Muscle of leg (tissue), 11 donors: ENCODE measurements around the gene FAM110C. TPM values are rescaled to one million over a fixed set of nuclear protein-coding genes. Genes with fewer than 3 reads are reported as not detected.
"Not testable (repeated sequence)": the region's sequence is repeated elsewhere in the genome, so short reads cannot be mapped to it uniquely, and the experiment has no call there.

Experiments
- DNase-seq: peaks from one replicate; pipeline ENCODE4 v3.0.0; 2013
- H3K27ac ChIP-seq: one replicate; pipeline ENCODE4 v1.5.1; 2013; ENCODE audit warnings: mild to moderate bottlenecking, low read length, control low read depth
- H3K27me3 ChIP-seq: one replicate; pipeline ENCODE4 v1.6.1; 2013; ENCODE audit warnings: low read length; ENCODE audit not compliant: control insufficient read depth, insufficient read depth
- H3K36me3 ChIP-seq: one replicate; pipeline ENCODE4 v1.6.1; 2013; ENCODE audit warnings: low read length; ENCODE audit not compliant: control insufficient read depth, insufficient read depth
- H3K4me1 ChIP-seq: one replicate; pipeline ENCODE4 v1.6.1; 2013; ENCODE audit warnings: low read length; ENCODE audit not compliant: control insufficient read depth, insufficient read depth
- H3K4me3 ChIP-seq: one replicate; pipeline ENCODE4 v1.5.1; 2013; ENCODE audit warnings: low read length, control low read depth
- H3K9me3 ChIP-seq: replicated peaks from 2 replicates; pipeline ENCODE4 v1.6.1; 2013; ENCODE audit warnings: low read depth, low read length; ENCODE audit not compliant: control insufficient read depth
- WGBS: methylation state at CpG from one replicate; pipeline ENCODE4 v1.1.5; 2013; ENCODE audit warnings: missing lambda C conversion rate; ENCODE audit not compliant: insufficient coverage; 5-methylcytosine and 5-hydroxymethylcytosine counted together
- polyA plus RNA-seq, 8 donors: library from polyadenylated mRNA; unstranded; fragments of 120-200 nt; gene quantifications; one replicate each; pipeline versions ENCODE4 v1.2.1 to v1.2.3, GENCODE V29; 2013; ENCODE audit warnings: inconsistent platforms in 1 of 8, low replicate concordance in 1 of 8; ENCODE audit not compliant: insufficient read length in 8 of 8, insufficient read depth in 1 of 8
- total RNA-seq: library from RNA; stranded (reverse); fragments of 120-200 nt; gene quantifications from one replicate; pipeline ENCODE4 v1.2.4, GENCODE V29; 2013

The FAM110C gene
- total and polyA plus RNA-seq, 9 donors: 0.26 to 2.3 (median 1.0) TPM

GRCh38 chr2:28406-28975 is 17.8 kb downstream of the FAM110C start:
- H3K27me3 ChIP-seq: peaks cover 2% of the 10 kb centered on the region

GRCh38 chr2:26891-27290 is 19.4 kb downstream of the FAM110C start:
- H3K27me3 ChIP-seq: peaks cover 2% of the 10 kb centered on the region
- no peaks in the 10 kb centered on the region for H3K36me3 ChIP-seq
- H3K27ac ChIP-seq: no peak overlapping the region
- no CpG with 5 or more reads among the region's 4 CpGs for WGBS
- H3K4me3 ChIP-seq: no peak overlapping the region
- no peak for DNase-seq
- H3K4me1 ChIP-seq: no peaks in the 10 kb centered on the region
- H3K9me3 ChIP-seq: no peaks in the 10 kb centered on the region

More at GRCh38 chr2:28406-28975, 17.8 kb downstream of the FAM110C start:
- WGBS: 67% methylated on average over 2 of the region's 5 CpGs
- H3K4me3 ChIP-seq: no peak overlapping the region
- H3K27ac ChIP-seq: no peak overlapping the region
- no peaks in the 10 kb centered on the region for H3K36me3 ChIP-seq
- no peaks in the 10 kb centered on the region for H3K9me3 ChIP-seq
- H3K4me1 ChIP-seq: no peaks in the 10 kb centered on the region
- DNase-seq: no peak

GRCh38 chr2:25543-25942 is 20.8 kb downstream of the FAM110C start:
- DNase-seq: peak; percentile 44
- no peaks in the 10 kb centered on the region for H3K9me3 ChIP-seq
- H3K36me3 ChIP-seq: no peaks in the 10 kb centered on the region
- H3K4me3 ChIP-seq: no peak overlapping the region
- no peak overlapping the region for H3K27ac ChIP-seq
- H3K4me1 ChIP-seq: no peaks in the 10 kb centered on the region
- no CpG with 5 or more reads among the region's 4 CpGs for WGBS
- peaks cover 2% of the 10 kb centered on the region for H3K27me3 ChIP-seq

DNA sequence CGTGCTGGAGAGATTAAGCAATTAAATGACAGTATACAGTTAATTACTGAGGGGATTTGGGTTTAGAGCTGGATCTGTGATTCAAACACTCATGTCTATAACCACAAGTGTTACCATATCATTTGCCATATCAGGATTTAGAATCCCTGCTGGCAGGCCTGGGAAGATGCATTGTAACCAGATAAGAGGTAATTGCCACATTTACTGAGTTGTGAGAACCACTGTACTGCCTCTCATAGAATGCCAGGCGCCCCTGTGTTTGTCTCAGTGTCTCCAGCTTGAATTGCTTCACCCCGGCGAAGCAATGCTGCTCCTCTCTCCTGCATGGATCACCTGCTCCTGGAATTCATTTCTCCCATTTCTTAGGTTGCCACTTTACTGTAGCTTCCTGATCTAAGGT is 21.7 kb downstream of the FAM110C start:
- not testable (repeated sequence) for H3K27ac ChIP-seq, H3K4me1 ChIP-seq, H3K27me3 ChIP-seq, H3K4me3 ChIP-seq, H3K36me3 ChIP-seq, H3K9me3 ChIP-seq, DNase-seq
- WGBS: 63% methylated on average over 3 of the region's 4 CpGs

GRCh38 chr2:24107-24506 is 22.2 kb downstream of the FAM110C start:
- H3K4me3 ChIP-seq: no peak overlapping the region
- H3K27ac ChIP-seq: no peak overlapping the region
- no peaks in the 10 kb centered on the region for H3K9me3 ChIP-seq
- no peaks in the 10 kb centered on the region for H3K36me3 ChIP-seq
- H3K4me1 ChIP-seq: no peaks in the 10 kb centered on the region
- no peak for DNase-seq
- H3K27me3 ChIP-seq: peaks cover 2% of the 10 kb centered on the region

DNA sequence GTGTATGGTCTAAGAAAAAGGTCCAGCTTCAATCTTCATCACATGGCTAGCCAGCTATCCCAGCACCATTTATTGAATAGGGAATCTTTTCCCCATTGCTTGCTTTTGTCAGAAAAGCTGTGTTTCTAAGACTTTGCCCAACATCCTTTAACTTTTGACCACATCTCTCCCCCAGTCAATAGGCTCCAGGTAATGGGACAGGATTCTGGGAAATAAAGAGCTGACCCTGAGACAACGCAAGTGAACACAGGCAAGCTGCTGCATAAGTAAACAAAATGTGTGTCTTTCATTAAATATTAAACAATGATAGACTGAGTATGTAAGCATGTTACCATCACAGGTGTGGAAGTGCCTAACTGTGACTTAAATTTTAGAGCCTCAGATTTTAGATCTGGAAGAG is 23.0 kb downstream of the FAM110C start:
- Histone ChIP-seq H3K27me3 (peaks cover 5% of the 10 kb centered on the region), H3K4me1 (no peaks in the 10 kb centered on the region), H3K27ac (no peak overlapping the region), H3K4me3 (no peak overlapping the region), H3K36me3 (no peaks in the 10 kb centered on the region), H3K9me3 (no peaks in the 10 kb centered on the region)
- DNase-seq: no peak
- WGBS: no CpG with 5 or more reads among the region's 1 CpG

GRCh38 chr2:22244-22643 is 24.1 kb downstream of the FAM110C start:
- not testable (repeated sequence) for H3K9me3 ChIP-seq, H3K4me1 ChIP-seq, H3K27ac ChIP-seq, DNase-seq, H3K27me3 ChIP-seq, H3K36me3 ChIP-seq, H3K4me3 ChIP-seq
- no CpG with 5 or more reads among the region's 4 CpGs for WGBS

DNA sequence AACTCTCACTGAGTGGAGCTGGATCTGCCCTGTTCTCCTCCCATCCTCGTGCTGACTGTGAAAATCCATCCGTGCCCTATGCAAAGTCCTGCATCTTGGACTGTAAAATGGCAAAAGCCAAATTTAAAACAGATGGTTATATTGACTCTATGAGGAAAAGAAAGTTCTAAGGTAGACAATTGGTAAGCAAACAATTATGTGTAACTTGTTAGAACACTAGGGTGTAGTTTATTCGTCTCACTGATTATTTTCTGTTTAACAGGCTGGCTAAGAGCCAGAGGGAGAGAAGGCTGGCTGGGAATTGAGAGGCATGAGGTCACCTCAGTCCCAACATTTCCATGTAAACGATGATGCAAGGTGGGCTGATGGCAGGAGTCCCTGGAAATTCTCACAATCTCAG is 26.0 kb downstream of the FAM110C start:
- not testable (repeated sequence) for DNase-seq, H3K27me3 ChIP-seq, H3K4me1 ChIP-seq, H3K36me3 ChIP-seq, H3K4me3 ChIP-seq, H3K27ac ChIP-seq, H3K9me3 ChIP-seq
- no CpG with 5 or more reads among the region's 4 CpGs for WGBS

- H3K27ac ChIP-seq: no peak overlapping the region
- H3K36me3 ChIP-seq: no peaks in the 10 kb centered on the region
- H3K4me3 ChIP-seq: no peak overlapping the region
- H3K9me3 ChIP-seq: no peaks in the 10 kb centered on the region
- whole genome bisulfite sequencing: 73% methylated on average over 4 of the region's 5 CpGs
- H3K27me3 ChIP-seq: peaks cover 4% of the 10 kb centered on the region
- DNase-seq: no peak
- H3K4me1 ChIP-seq: no peaks in the 10 kb centered on the region
Measured at GRCh38 chr2:19505-19904, 26.8 kb downstream of the FAM110C start.

- no peaks in the 10 kb centered on the region for H3K9me3 ChIP-seq
- no peak overlapping the region for H3K27ac ChIP-seq
- H3K27me3 ChIP-seq: peaks cover 4% of the 10 kb centered on the region
- H3K4me3 ChIP-seq: no peak overlapping the region
- H3K36me3 ChIP-seq: no peaks in the 10 kb centered on the region
- WGBS: 92% methylated on average over 7 of the region's 14 CpGs
- no peak for DNase-seq
- H3K4me1 ChIP-seq: no peaks in the 10 kb centered on the region
Measured at GRCh38 chr2:18402-19271, 27.7 kb downstream of the FAM110C start.
